HG02798 (cell line): ENCODE measurements around the gene KRT23.

Experiments used
- ATAC-seq: cut with Tn5 transposase; IDR thresholded peaks from one replicate; pipeline ENCODE4 v1.9.1; 2021; ENCODE audit warnings: mild to moderate bottlenecking; ENCODE audit not compliant: unreplicated experiment, poor library complexity

KRT23 gene

GRCh38 chr17:40937384-40937819 lies at the start of gene KRT23:
KRT23 (minus strand) TSS chr17:40937646; CDS start chr17:40936603, 1,043 bp downstream.
- no peak for ATAC-seq

GRCh38 chr17:40986920-40987319 lies 49.5 kb upstream of the KRT23 start:
- no peak for ATAC-seq

- no peak for ATAC-seq
These were observed 46.8 kb upstream of the KRT23 start, which contains the start of gene KRT40 for GRCh38 chr17:40984226-40984625. KRT40 (minus strand) TSS chr17:40984326; CDS start chr17:40984273, 53 bp downstream.

GRCh38 chr17:40981115-40981514 lies 43.7 kb upstream of the KRT23 start:
- no peak for ATAC-seq

- no peak for ATAC-seq
These were observed 43.1 kb upstream of the KRT23 start for GRCh38 chr17:40980596-40980995.

GRCh38 chr17:40980117-40980516 lies 42.7 kb upstream of the KRT23 start:
- no peak for ATAC-seq

GRCh38 chr17:40978575-40979151 lies 41.2 kb upstream of the KRT23 start:
- no peak for ATAC-seq

GRCh38 chr17:40975516-40975915 lies 38.1 kb upstream of the KRT23 start:
- ATAC-seq: no peak

GRCh38 chr17:40974366-40974765 lies 36.9 kb upstream of the KRT23 start:
- ATAC-seq: no peak

GRCh38 chr17:40967582-40967981 lies 30.1 kb upstream of the KRT23 start:
- ATAC-seq: no peak

GRCh38 chr17:40966848-40967247 lies 29.4 kb upstream of the KRT23 start, which contains the start of gene KRT39:
KRT39 (minus strand) TSS chr17:40966948; CDS start chr17:40966856, 92 bp downstream.
- ATAC-seq: no peak

GRCh38 chr17:40963838-40964237 lies 26.4 kb upstream of the KRT23 start:
- no peak for ATAC-seq

- no peak for ATAC-seq
These were observed 24.7 kb upstream of the KRT23 start for GRCh38 chr17:40962059-40962561.

- no peak for ATAC-seq
These were observed 24.1 kb upstream of the KRT23 start for GRCh38 chr17:40961591-40961990.

GRCh38 chr17:40960144-40960543 lies 22.7 kb upstream of the KRT23 start:
- no peak for ATAC-seq

- ATAC-seq: no peak
These were observed 20.9 kb upstream of the KRT23 start for GRCh38 chr17:40958086-40958953.

- ATAC-seq: no peak
These were observed 19.2 kb upstream of the KRT23 start for GRCh38 chr17:40956401-40957254.

- no peak for ATAC-seq
These were observed 16.4 kb upstream of the KRT23 start for GRCh38 chr17:40953881-40954280.

GRCh38 chr17:40952661-40953060 lies 15.2 kb upstream of the KRT23 start:
- ATAC-seq: no peak

GRCh38 chr17:40952154-40952553 lies 14.7 kb upstream of the KRT23 start:
- ATAC-seq: no peak
